Cardiac muscle cell (in vitro differentiated cells and primary cell): ENCODE data around the gene PPP1R14B. TPM values are rescaled to one million over a fixed set of nuclear protein-coding genes. Genes with fewer than 3 reads are reported as not detected.

Source experiments
- DNase-seq, 2 donors: peaks; one replicate each; pipeline versions ENCODE4 v3.0.0 to v3.0.0-alpha.2; 2010 to 2017; ENCODE audit warnings: low read depth in 1 of 2, low spot score in 1 of 2
- H3K27ac ChIP-seq: fragments of 200-600 bp; sonication (generic); 2 replicates; pipeline ENCODE4 v1.5.1; 2016
- H3K27me3 ChIP-seq: fragments of 200-600 bp; sonication (generic); 2 replicates; pipeline ENCODE4 v1.6.0; 2016; ENCODE audit warnings: control low read depth
- H3K36me3 ChIP-seq: fragments of 200-600 bp; sonication (generic); 2 replicates; pipeline ENCODE4 v1.5.1; 2016; ENCODE audit warnings: control low read depth
- H3K4me1 ChIP-seq: fragments of 200-600 bp; sonication (generic); 2 replicates; pipeline ENCODE4 v1.8.1; 2017; ENCODE audit warnings: low read depth, mild to moderate bottlenecking, mixed run types
- H3K4me3 ChIP-seq: fragments of 200-600 bp; sonication (generic); 2 replicates; pipeline ENCODE4 v1.5.1; 2016; ENCODE audit warnings: mild to moderate bottlenecking
- H3K9me3 ChIP-seq: fragments of 200-600 bp; sonication (generic); 2 replicates; pipeline ENCODE4 v1.5.1; 2017; ENCODE audit warnings: low read depth, mild to moderate bottlenecking, control low read depth
- CTCF ChIP-seq: IDR thresholded peaks from 2 replicates; pipeline ENCODE4 v1.5.1; 2012; ENCODE audit warnings: low read depth, mild to moderate bottlenecking, low read length
- polyA plus RNA-seq: library from polyadenylated mRNA; unstranded; fragments of >200 nt; fragmentation: Nextera tagmentation; extraction: Ambion mirVana; gene quantifications from 2 replicates; pipeline ENCODE4 v1.2.1, GENCODE V29; 2016
- total RNA-seq: library from RNA; depleted of rRNA; stranded (reverse); fragments of >200 nt; gene quantifications from 2 replicates; pipeline ENCODE4 v1.2.3, GENCODE V29; 2016

Gene PPP1R14B
- total and polyA plus RNA-seq, 2 experiments from 2014 or later, result 220 to 288 TPM

GRCh38 chr11:64243236-64243854 is 3.4 kb downstream of the PPP1R14B start:
- Histone ChIP-seq H3K9me3 (no peaks in the 10 kb centered on the region), H3K36me3 (peaks cover 1% of the 10 kb centered on the region), H3K27ac (no peak overlapping the region), H3K4me1 (peaks cover 11% of the 10 kb centered on the region), H3K27me3 (no peaks in the 10 kb centered on the region), H3K4me3 (no peak overlapping the region)
- no peak for TF ChIP-seq CTCF
- DNase-seq, result no peak

GRCh38 chr11:64241491-64242374 is 5.0 kb downstream of the PPP1R14B start:
- H3K4me3 ChIP-seq, result peak overlapping the region; percentile 86
- no peak for TF ChIP-seq CTCF
- DNase-seq, result peak; percentile 48 to 99
- no peaks in the 10 kb centered on the region for H3K9me3 ChIP-seq
- no peaks in the 10 kb centered on the region for H3K27me3 ChIP-seq
- H3K36me3 ChIP-seq, result peaks cover 3% of the 10 kb centered on the region
- H3K27ac ChIP-seq, result peak overlapping the region; percentile 86
- H3K4me1 ChIP-seq, result peaks cover 5% of the 10 kb centered on the region

GRCh38 chr11:64241241-64241490 is 5.6 kb downstream of the PPP1R14B start:
- TF ChIP-seq CTCF, result no peak
- DNase-seq, result peak in 1 of 2 donors; percentile 100
- no peaks in the 10 kb centered on the region for H3K27me3 ChIP-seq
- H3K27ac ChIP-seq, result peak overlapping the region; percentile 96
- peak overlapping the region; percentile 86 for H3K4me3 ChIP-seq
- peaks cover 3% of the 10 kb centered on the region for H3K36me3 ChIP-seq
- H3K4me1 ChIP-seq, result peaks cover 5% of the 10 kb centered on the region
- no peaks in the 10 kb centered on the region for H3K9me3 ChIP-seq

GRCh38 chr11:64240435-64241240 is 6.1 kb downstream of the PPP1R14B start, which contains the start of gene FKBP2:
FKBP2 (plus strand) TSS chr11:64241095; CDS start chr11:64242388, 1,293 bp downstream.
- Histone ChIP-seq H3K4me3 (peak within 1 kb of the TSS; percentile 86), H3K4me1 (peaks cover 5% of the 10 kb centered on the region), H3K36me3 (peaks cover 3% of the 10 kb centered on the region), H3K27ac (peak within 1 kb of the TSS; percentile 96), H3K27me3 (no peaks in the 10 kb centered on the region), H3K9me3 (no peaks in the 10 kb centered on the region)
- TF ChIP-seq CTCF, result no peak
- DNase-seq, result peak; percentile 99

GRCh38 chr11:64239662-64240434 is 6.9 kb downstream of the PPP1R14B start:
- Histone ChIP-seq H3K36me3 (peaks cover 3% of the 10 kb centered on the region), H3K4me1 (peaks cover 5% of the 10 kb centered on the region), H3K27ac (peak overlapping the region; percentile 96), H3K9me3 (no peaks in the 10 kb centered on the region), H3K27me3 (no peaks in the 10 kb centered on the region), H3K4me3 (peak overlapping the region; percentile 86)
- no peak for DNase-seq
- no peak for TF ChIP-seq CTCF
